Hematopoietic multipotent progenitor cell treated with erythropoietin and hydrocortisone succinate and interleukin-3 and kit ligand, for 6 days (in vitro differentiated cells): ENCODE results near the gene CALML4.
"Not testable (repeated sequence)": the region's sequence is repeated elsewhere in the genome, so short reads cannot be mapped to it uniquely, and the experiment has no call there.

Experiments
- DNase-seq: peaks from one replicate; pipeline ENCODE4 v3.0.0-alpha.2; 2015

The CALML4 gene

GRCh38 chr15:68204776-68205557, at the start of gene CALML4:
Gene CALML4 (minus strand): TSS chr15:68205332. CDS start chr15:68205247, 85 bp downstream.
- peak; percentile 32 for DNase-seq

DNA sequence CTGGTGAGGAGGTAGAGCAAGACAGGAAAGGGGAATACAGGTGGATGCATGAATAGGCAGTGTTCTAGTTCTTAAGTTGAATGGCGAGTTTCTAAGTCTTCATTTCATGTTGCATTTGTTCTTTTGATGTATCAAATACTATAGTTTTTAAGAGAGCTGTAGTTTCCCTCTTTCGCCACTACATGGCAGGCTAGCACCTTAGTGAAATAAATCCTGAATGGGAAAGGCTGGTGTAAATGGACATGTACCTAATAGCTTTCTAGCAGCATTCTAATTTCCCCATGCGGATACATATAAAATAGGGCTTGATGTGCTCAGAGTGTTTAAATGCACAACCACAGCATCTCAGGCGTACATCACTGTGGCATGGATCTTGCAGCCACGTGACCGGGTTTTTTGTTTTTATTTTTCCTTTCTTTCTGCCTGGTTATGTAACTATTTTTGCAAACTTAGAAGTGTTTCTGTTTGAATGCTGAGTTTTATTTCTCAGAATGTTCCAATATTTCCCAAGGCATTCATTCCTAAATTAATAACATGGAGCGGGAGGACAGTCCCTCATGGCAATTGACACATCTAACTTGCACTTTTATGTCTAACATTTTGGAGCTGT, 47.9 kb upstream of the CALML4 start:
- DNase-seq, result peak; percentile 91

GRCh38 chr15:68249058-68249713, 44.1 kb upstream of the CALML4 start:
- no peak for DNase-seq

DNA sequence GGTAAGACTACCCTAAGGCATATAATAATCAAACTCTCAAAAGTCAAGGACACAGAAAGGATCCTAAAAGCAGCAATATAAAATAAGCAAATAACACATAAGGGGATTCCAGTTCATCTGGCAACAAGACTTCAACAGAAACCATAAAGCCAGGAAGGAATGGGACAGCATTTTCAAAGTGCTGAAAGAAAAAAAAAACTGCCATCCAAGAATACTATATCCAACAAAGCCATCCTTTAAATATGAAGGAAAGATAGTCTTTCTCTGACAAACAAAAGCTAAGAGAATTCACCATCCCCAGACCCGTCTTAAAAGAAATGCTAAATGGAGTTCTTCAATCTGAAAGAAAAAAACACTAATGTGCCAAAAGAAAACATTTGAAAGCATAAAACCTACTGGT, 39.1 kb upstream of the CALML4 start:
- no peak for DNase-seq

GRCh38 chr15:68241088-68241935, 36.2 kb upstream of the CALML4 start:
- no peak for DNase-seq

DNA sequence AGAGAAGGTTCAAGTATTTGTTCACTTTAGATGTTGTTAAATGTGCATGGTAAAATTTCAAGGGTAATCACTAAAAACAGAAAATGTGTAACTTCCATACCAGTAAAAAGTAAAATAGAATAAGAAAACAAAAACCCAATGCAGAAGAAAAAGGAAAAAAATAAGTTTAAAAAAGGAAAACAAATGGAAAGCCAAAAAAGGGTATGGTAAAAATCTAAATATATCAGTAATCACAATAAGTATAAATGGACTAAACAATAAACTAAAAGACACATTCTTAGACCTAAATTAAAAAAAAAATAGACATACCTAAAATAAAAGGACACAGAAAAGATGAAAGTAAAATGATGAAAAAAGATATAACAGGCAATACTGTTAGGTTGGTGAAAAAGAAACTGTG, 33.9 kb upstream of the CALML4 start:
- no peak for DNase-seq

- DNase-seq, result no peak
Observed at GRCh38 chr15:68235022-68235421, 29.9 kb upstream of the CALML4 start.

DNA sequence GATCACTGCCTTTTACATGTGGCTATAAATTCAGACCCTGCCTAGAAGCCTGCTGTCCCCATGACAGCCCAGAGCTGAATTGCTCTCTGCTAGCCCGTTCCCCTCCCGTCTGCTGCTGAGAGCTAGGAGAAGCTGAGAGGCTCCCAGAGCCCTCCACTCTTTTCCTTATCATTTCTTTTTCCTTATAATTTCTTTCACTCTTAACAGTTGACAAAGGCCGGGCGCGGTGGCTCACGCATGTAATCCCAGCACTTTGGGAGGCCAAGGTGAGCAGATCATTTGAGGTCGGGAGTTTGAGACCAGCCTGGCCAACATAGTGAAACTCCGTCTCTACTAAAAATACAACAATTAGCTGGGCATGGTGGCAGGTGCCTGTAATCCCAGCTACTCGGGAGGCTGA, 29.4 kb upstream of the CALML4 start:
- not testable (repeated sequence) for DNase-seq

DNA sequence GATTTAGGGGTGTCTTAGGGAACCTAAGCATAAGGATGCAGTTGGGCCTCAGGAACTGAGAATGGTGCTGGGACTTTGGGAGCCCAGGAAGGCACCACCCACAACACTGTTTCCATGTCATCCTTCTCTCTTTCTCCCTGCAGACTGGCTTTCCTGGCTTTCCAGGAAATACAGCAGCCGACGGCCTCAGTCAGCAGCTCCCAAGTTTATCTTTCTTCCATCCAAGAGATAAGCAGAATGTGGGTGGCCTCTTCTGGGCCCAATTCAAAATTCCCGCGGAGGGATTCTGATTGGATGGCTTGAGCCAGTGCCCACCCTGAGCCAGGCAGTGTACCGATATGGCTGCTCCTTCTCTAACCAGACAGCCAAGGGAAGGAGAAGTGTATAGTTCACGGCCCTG, 28.9 kb upstream of the CALML4 start:
- no peak for DNase-seq

DNA sequence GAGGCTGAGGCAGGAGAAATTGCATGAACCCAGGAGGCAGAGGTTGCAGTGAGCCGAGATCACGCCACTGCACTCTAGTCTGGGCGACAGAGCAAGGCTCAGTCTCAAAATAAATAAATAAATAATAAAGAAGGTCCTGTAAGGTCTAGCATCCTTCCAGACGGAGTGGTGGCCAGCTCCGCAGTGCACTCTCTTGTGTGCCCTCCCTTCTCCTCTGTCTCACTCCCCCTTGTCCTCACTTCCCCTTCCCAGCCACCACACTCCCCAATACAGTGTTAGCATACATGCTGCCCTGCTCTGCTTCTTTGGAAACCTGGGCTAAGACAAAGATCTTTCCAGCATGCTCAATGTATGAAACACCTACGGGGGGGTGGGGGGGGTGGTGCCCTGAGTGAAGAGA, 27.8 kb upstream of the CALML4 start:
- peak; percentile 63 for DNase-seq

GRCh38 chr15:68232449-68232848, 27.3 kb upstream of the CALML4 start:
- DNase-seq, result no peak

GRCh38 chr15:68231102-68231818, 26.1 kb upstream of the CALML4 start:
- DNase-seq, result no peak

- DNase-seq, result peak; percentile 48
Observed at GRCh38 chr15:68230157-68231100, 25.3 kb upstream of the CALML4 start.

DNA sequence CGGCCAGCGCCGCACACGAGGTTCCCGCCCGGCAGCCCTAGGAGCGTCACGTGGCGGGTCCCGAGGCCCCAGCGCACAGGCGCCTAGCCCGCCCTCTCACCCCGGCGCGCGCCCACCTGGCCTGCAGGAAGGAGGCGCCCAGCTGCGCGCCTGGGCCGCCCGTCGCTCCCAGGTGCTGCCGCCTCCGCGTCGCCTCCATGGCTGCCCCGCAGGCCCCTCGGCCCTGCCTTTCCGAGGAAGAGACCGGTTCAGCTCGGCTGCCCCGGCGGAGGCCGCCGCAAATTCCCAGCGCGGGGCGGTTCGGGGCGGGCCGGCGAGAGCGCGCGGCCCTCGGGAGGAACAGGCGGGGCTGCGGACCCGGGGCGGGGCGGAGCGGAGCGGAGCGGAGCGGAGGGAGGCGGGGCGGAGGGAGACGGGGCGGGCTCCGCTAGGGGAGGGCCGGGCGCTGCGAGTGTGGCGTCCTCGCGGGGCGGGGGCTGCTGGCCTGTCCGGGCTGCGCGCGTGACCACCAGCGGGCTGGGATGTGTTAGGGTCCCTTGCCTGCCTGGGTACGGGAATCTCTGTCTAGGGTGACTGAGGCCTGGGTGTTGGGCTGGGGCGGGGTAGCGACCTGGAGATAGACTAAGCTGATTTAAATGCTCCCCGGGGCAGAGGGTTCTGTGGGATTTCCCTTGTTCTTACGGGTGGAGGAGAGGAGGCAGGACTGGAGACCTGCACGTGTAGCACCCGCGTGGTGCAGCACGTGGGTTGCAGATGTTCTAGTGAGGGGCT, 24.4 kb upstream of the CALML4 start, which contains the start of gene CLN6:
Gene CLN6, minus strand, starts transcription at position 343 of the 771 bp plus-strand sequence. Its CDS starts 144 bp downstream, at position 199.
- DNase-seq, result peak; percentile 88

- DNase-seq, result no peak
Observed at GRCh38 chr15:68228971-68229385, 23.8 kb upstream of the CALML4 start.

DNA sequence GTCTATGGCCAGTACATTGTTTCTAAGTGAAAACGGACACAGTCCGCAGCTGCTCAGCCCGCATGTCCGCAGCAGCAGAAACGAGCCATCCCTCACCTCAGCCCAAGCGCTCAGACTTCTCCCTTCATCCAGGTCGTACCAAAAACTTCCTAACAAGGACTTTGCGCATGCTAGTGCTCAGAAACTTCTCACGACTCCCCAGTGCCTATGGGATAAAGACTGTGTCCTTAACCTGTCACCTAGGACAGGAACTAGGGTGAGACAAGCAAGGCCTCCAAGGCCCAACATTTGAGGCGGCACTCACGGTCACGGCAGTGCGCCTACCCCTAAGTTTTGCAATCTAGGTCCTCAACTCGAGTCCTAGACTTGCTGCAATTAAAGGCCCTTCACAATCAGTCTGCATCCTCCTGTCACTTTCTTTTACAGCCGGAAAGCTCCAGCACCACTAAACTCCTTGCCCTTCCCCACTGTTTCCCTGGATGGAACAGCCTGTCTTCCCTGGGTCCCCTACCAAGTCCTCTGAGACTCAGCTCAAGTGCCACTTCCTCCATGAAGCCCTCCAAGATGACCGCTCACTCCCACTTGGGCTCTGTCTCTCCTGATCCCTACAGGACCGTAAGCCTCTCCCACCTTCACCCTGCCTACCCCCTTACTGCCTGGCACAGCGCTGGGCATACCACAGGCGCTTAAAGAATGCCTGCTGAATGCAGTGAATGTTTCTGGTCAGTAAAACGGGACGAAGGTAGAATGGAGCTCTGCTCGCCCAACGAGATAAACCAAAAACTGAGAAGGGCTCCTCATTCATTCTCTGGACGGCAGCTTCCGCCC, 23.2 kb upstream of the CALML4 start:
- DNase-seq, result peak; percentile 49

DNA sequence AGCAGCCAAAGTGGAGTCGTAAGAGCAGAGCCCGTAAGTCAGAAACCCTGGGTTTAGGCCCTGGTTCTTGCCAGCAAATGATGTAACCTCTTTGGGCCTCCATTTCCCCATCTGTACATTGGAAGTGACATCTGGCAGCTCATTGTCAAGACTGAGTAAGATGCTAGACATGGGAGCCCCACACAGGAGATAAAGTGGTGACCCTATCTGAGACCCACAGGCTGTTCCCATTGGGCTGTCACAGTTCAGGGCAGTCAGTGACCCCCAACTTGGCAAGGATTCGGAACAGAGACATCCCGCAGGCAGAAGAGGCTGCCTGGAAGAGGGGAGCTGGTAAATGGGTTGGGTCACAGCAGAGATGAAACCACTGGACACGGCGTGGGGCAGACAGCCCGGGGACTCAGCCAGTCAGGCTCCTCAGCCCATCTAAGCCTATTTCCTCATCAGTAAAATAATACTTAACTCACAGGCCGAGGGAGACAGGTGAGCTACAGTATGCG, 22.6 kb upstream of the CALML4 start:
- peak; percentile 51 for DNase-seq

- DNase-seq, result not testable (repeated sequence)
Observed at GRCh38 chr15:68225442-68225841, 20.3 kb upstream of the CALML4 start.
